ENCODE data around the gene CALCB.
"Not testable (repeated sequence)": the region's sequence is repeated elsewhere in the genome, so short reads cannot be mapped to it uniquely, and the experiment has no call there.

- TF ChIP-seq CTCF, POLR2AphosphoS5, EP300, POLR2A (IDR thresholded peaks at IDR 0.05): not testable (repeated sequence)
Measured at GRCh38 chr11:15031945-15032344, 41.4 kb upstream of the CALCB start.
